DND-41 (cell line): ENCODE measurements around the gene ATAD3A.
"Not testable (repeated sequence)": the region's sequence is repeated elsewhere in the genome, so short reads cannot be mapped to it uniquely, and the experiment has no call there.

Experiments
- ATAC-seq: fragments of 200-7000 bp; cut with Tn5 transposase; 3 replicates; pipeline ENCODE4 v1.9.1; 2021; ENCODE audit warnings: low read depth; ENCODE audit not compliant: insufficient read depth
- DNase-seq: peaks from one replicate; pipeline ENCODE4 v3.0.0-alpha.2; 2020
- H2AFZ ChIP-seq: 2 replicates; pipeline ENCODE4 v1.6.0; 2012; ENCODE audit warnings: low read depth, low read length
- H3K27ac ChIP-seq: 2 replicates; pipeline ENCODE4 v1.5.1; 2012; ENCODE audit warnings: low read length, inconsistent platforms
- H3K27me3 ChIP-seq: fragments of 200-600 bp; sonication (generic); 2 replicates; pipeline ENCODE4 v1.6.0; 2012; ENCODE audit warnings: low read length, mild to moderate bottlenecking, inconsistent platforms; ENCODE audit not compliant: insufficient read depth, poor library complexity
- H3K36me3 ChIP-seq: 2 replicates; pipeline ENCODE4 v1.5.1; 2012; ENCODE audit warnings: low read length, inconsistent platforms; ENCODE audit not compliant: insufficient read depth
- H3K4me1 ChIP-seq: 2 replicates; pipeline ENCODE4 v1.5.1; 2012; ENCODE audit warnings: mild to moderate bottlenecking, low read length; ENCODE audit not compliant: insufficient read depth
- H3K4me2 ChIP-seq: 2 replicates; pipeline ENCODE4 v1.6.0; 2012; ENCODE audit warnings: mild to moderate bottlenecking, moderate library complexity, low read length, inconsistent platforms; ENCODE audit not compliant: insufficient read depth
- H3K4me3 ChIP-seq, 2 experiments: fragments of 200-600 bp in 1 of 2; shearing (Covaris generic) in 1 of 2; 2 replicates each; pipeline ENCODE4 v1.5.1; 2012 to 2016; ENCODE audit warnings: inconsistent platforms in 2 of 2, low read length in 2 of 2, mild to moderate bottlenecking in 2 of 2, low read depth in 1 of 2, moderate library complexity in 1 of 2
- H3K79me2 ChIP-seq: 2 replicates; pipeline ENCODE4 v1.6.0; 2012; ENCODE audit warnings: low read length, inconsistent platforms; ENCODE audit not compliant: insufficient read depth
- H3K9ac ChIP-seq: 2 replicates; pipeline ENCODE4 v1.6.0; 2012; ENCODE audit warnings: low read depth, mild to moderate bottlenecking, inconsistent platforms, low read length, moderate library complexity
- H3K9me3 ChIP-seq: 2 replicates; pipeline ENCODE4 v1.5.1; 2012; ENCODE audit warnings: low read length, moderate library complexity, mild to moderate bottlenecking, inconsistent platforms; ENCODE audit not compliant: insufficient read depth, severe bottlenecking
- H4K20me1 ChIP-seq: 2 replicates; pipeline ENCODE4 v1.6.0; 2012; ENCODE audit warnings: low read length; ENCODE audit not compliant: insufficient read depth
- CTCF ChIP-seq: IDR thresholded peaks from 2 replicates; pipeline ENCODE4 v1.5.1; 2012; ENCODE audit warnings: borderline replicate concordance, low read length, moderate library complexity, mild to moderate bottlenecking; ENCODE audit not compliant: poor library complexity, severe bottlenecking; ENCODE audit errors: extremely low read depth
- EZH2 ChIP-seq: IDR thresholded peaks from 3 replicates; pipeline ENCODE4 v1.6.1; 2012; ENCODE audit warnings: borderline replicate concordance, low read depth, mild to moderate bottlenecking, moderate library complexity, low read length, inconsistent platforms; ENCODE audit not compliant: severe bottlenecking

The ATAD3A gene

GRCh38 chr1:1533894-1534291 is 21.9 kb downstream of the ATAD3A start:
- not testable (repeated sequence) for H3K4me3 ChIP-seq, H3K27ac ChIP-seq, H3K9me3 ChIP-seq, H3K4me2 ChIP-seq, H3K79me2 ChIP-seq, ATAC-seq, H3K9ac ChIP-seq, H3K27me3 ChIP-seq, DNase-seq, H3K4me1 ChIP-seq, H2AFZ ChIP-seq
- Histone ChIP-seq H4K20me1 (peaks cover 15% of the 10 kb centered on the region), H3K36me3 (peaks cover 44% of the 10 kb centered on the region)

- H3K36me3 ChIP-seq, result peaks cover 42% of the 10 kb centered on the region
- H3K27ac ChIP-seq, result no peak overlapping the region
- ATAC-seq (no peak), DNase-seq (no peak)
- no peak overlapping the region for H2AFZ ChIP-seq
- no peaks in the 10 kb centered on the region for H3K9me3 ChIP-seq
- H4K20me1 ChIP-seq, result peaks cover 15% of the 10 kb centered on the region
- H3K4me2 ChIP-seq, result no peak overlapping the region
- H3K27me3 ChIP-seq, result no peaks in the 10 kb centered on the region
- no peaks in the 10 kb centered on the region for H3K4me1 ChIP-seq
- H3K79me2 ChIP-seq, result no peaks in the 10 kb centered on the region
- no peak overlapping the region for H3K9ac ChIP-seq
- no peak overlapping the region for H3K4me3 ChIP-seq
- TF ChIP-seq CTCF (no peak), EZH2 (no peak)
Measured at GRCh38 chr1:1534401-1535154, 22.6 kb downstream of the ATAD3A start.

DNA sequence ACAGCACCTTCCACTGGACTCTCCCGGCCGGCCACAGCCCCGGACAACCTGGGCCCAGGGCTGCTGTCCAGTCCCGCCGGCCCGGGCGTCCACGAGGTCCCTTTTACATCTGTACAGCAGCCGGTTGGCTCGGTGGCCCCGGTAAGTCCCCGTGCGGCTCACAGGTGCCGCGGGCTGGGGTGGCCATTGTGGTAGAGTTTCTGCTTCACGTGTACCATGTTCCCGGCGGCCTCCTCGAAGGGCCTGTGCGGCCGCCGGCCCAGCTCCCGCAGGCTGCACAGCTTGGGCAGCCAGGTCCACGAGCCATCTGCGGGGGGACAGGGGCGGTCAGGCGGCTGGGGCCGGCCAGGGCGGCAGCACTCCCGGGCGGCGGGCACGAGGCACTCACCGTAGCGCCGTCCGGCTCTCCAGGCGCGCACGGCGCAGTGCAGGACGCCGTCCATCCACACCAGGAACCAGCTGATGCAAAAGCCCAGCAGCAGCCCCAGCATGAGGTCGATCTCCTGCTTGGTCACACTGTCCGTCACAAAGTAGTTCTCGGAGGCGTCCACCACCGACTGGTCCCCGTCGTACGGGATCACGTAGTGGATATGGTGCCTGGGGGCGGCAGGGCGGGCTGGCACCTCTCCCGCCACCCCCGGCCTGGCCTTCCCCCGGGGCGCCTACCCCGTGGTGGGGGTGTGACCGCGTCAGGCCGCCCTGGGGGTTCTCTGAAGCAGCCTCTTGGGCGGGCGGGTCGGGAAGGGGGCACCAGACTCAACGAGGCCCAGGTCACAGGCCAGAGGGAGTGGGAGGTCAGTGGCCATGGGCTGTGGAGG is 23.4 kb downstream of the ATAD3A start:
- Histone ChIP-seq H3K9me3 (no peaks in the 10 kb centered on the region), H3K27ac (no peak overlapping the region), H3K27me3 (no peaks in the 10 kb centered on the region), H3K36me3 (peaks cover 34% of the 10 kb centered on the region), H3K9ac (no peak overlapping the region), H3K4me3 (no peak overlapping the region), H4K20me1 (peaks cover 15% of the 10 kb centered on the region), H2AFZ (no peak overlapping the region), H3K4me1 (no peaks in the 10 kb centered on the region), H3K4me2 (no peak overlapping the region), H3K79me2 (no peaks in the 10 kb centered on the region)
- TF ChIP-seq CTCF (no peak), EZH2 (no peak)
- DNase-seq (no peak), ATAC-seq (no peak; the same call in 2 of the 3 replicates)
